PC-3 (cell line): ENCODE measurements around the gene TM9SF3. TPM values are rescaled to one million over a fixed set of nuclear protein-coding genes. Genes with fewer than 3 reads are reported as not detected.

Source experiments
- ATAC-seq: fragments of 200-7000 bp; cut with Tn5 transposase; 2 replicates; pipeline ENCODE4 v1.9.1; 2020; ENCODE audit warnings: mild to moderate bottlenecking, moderate library complexity
- BruUV-seq: library from RNA; stranded (reverse); fragments of 400-500 nt; replicated peaks from 2 replicates; lab custom pipeline; 2021; lab: Mats Ljungman, UMichigan
- CTCF ChIA-PET: fragments of 300-600 bp; sonication (Branson Sonifier 250); formaldehyde crosslinking; loops from one replicate; lab custom pipeline; 2022; ENCODE audit warnings: antibody characterized with exemption; lab: Charles Lee
- POLR2A ChIA-PET: fragments of 300-600 bp; sonication (Branson Sonifier 250); formaldehyde crosslinking; loops from one replicate; lab custom pipeline; 2022; ENCODE audit warnings: antibody characterized with exemption; ENCODE audit not compliant: unreplicated experiment; lab: Charles Lee
- DNase-seq: peaks from one replicate; pipeline ENCODE4 v3.0.0-alpha.2; 2015
- H2AFZ ChIP-seq: fragments of 300-600 bp; sonication (generic); 2 replicates; pipeline ENCODE4 v1.6.0; 2016; ENCODE audit warnings: antibody characterized with exemption, low read length
- H3F3A ChIP-seq: fragments of 300-600 bp; sonication (generic); one replicate; pipeline ENCODE4 v1.6.0; 2017; ENCODE audit warnings: antibody characterized with exemption, low read length, control low read depth, mild to moderate bottlenecking; ENCODE audit not compliant: unreplicated experiment
- H3K27ac ChIP-seq: fragments of 300-600 bp; sonication (generic); 2 replicates; pipeline ENCODE4 v1.5.1; 2016; ENCODE audit warnings: mild to moderate bottlenecking, low read length
- H3K27me3 ChIP-seq: fragments of 300-600 bp; sonication (generic); 2 replicates; pipeline ENCODE4 v1.6.1; 2016; ENCODE audit warnings: low read length, mixed read lengths
- H3K36me3 ChIP-seq: fragments of 300-600 bp; sonication (generic); 2 replicates; pipeline ENCODE4 v1.6.1; 2016; ENCODE audit warnings: low read depth, mixed run types, low read length, mixed read lengths
- H3K4me1 ChIP-seq: fragments of 300-600 bp; sonication (generic); 2 replicates; pipeline ENCODE4 v1.5.1; 2016; ENCODE audit warnings: low read length; ENCODE audit not compliant: insufficient read depth
- H3K4me2 ChIP-seq: fragments of 300-600 bp; sonication (generic); 2 replicates; pipeline ENCODE4 v1.6.0; 2016; ENCODE audit warnings: low read length
- H3K4me3 ChIP-seq: fragments of 300-600 bp; sonication (generic); 2 replicates; pipeline ENCODE4 v1.5.1; 2016; ENCODE audit warnings: mild to moderate bottlenecking, low read length, mixed read lengths
- H3K79me2 ChIP-seq: fragments of 300-600 bp; sonication (generic); 2 replicates; pipeline ENCODE4 v1.6.1; 2017; ENCODE audit warnings: low read length, mixed read lengths
- H3K9ac ChIP-seq: fragments of 300-600 bp; sonication (generic); 2 replicates; pipeline ENCODE4 v1.6.0; 2016; ENCODE audit warnings: mild to moderate bottlenecking, low read length
- H3K9me2 ChIP-seq: fragments of 300-600 bp; sonication (generic); replicated peaks from 2 replicates; pipeline ENCODE4 v1.6.1; 2016; ENCODE audit warnings: mixed run types, low read length, mixed read lengths
- H3K9me3 ChIP-seq: fragments of 300-600 bp; sonication (generic); 2 replicates; pipeline ENCODE4 v1.6.1; 2016; ENCODE audit warnings: low read length, mixed read lengths
- H4K20me1 ChIP-seq: fragments of 300-600 bp; sonication (generic); 2 replicates; pipeline ENCODE4 v1.6.1; 2016; ENCODE audit warnings: low read length, mixed read lengths
- EZH2 ChIP-seq: fragments of 300-600 bp; sonication (generic); IDR thresholded peaks from one replicate; pipeline ENCODE4 v1.6.1; 2017; ENCODE audit warnings: antibody characterized with exemption, mild to moderate bottlenecking, low read length; ENCODE audit not compliant: unreplicated experiment
- EZH2phosphoT487 ChIP-seq: fragments of 300-600 bp; sonication (generic); IDR thresholded peaks from 2 replicates; pipeline ENCODE4 v1.6.1; 2018; ENCODE audit warnings: mild to moderate bottlenecking, antibody characterized with exemption, low read length, borderline replicate concordance
- intact Hi-C: fragments of 100-400 bp; cut with micrococcal nuclease; formaldehyde crosslinking; loops from 2 replicates; pipeline ENCODE4 v1.9.0; 2023
- total RNA-seq: library from RNA; depleted of rRNA; stranded (reverse); fragments of >200 nt; gene quantifications from 2 replicates; pipeline ENCODE4 v1.2.3, GENCODE V29; 2014
- TF ChIP-seq, protein P1 (sequence below): fragments of 300-600 bp; sonication (generic); conservative IDR thresholded peaks from 2 replicates; pipeline ENCODE4 v1.5.1; 2017; ENCODE audit warnings: antibody characterized with exemption, low read depth, mild to moderate bottlenecking, low read length

Gene TM9SF3
- total RNA-seq, 1 experiment from 2014 or later = 39.2 TPM

DNA sequence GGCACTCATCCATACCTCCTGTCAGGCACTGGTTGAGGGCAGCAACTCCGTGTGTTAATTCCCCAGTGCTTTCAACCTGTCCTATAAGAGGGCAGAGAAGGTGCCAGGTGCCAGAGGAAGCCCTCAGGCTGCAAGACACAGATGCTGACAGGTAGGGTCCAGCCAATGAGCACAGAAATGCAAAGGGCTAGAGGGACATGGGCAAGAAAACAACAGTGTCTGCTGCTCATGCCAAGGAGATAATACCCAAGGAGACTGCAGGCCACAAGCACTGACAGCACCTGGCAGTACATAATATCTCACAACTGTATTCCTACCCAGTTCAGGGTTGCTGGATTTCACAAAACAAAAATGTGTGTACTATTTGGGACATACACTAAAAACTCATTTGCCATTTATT lies 38.4 kb upstream of the TM9SF3 start:
- Histone ChIP-seq H3K9me3 (no peaks in the 10 kb centered on the region), H3K36me3 (no peaks in the 10 kb centered on the region), H4K20me1 (no peaks in the 10 kb centered on the region), H3K4me3 (no peak overlapping the region), H3K27me3 (no peaks in the 10 kb centered on the region), H3K79me2 (no peaks in the 10 kb centered on the region), H3K9me2 (no peaks in the 10 kb centered on the region), H3K9ac (no peak overlapping the region), H3K4me2 (no peak overlapping the region), H3K27ac (no peak overlapping the region), H3K4me1 (peaks cover under 1% of the 10 kb centered on the region; the same call in 1 of the 2 replicates), H3F3A (no peaks in the 10 kb centered on the region), H2AFZ (no peak overlapping the region)
- no peak for DNase-seq
- BruUV-seq = no TSS peak
- intact Hi-C loops = no loop called here
- TF ChIP-seq, protein P1, sequence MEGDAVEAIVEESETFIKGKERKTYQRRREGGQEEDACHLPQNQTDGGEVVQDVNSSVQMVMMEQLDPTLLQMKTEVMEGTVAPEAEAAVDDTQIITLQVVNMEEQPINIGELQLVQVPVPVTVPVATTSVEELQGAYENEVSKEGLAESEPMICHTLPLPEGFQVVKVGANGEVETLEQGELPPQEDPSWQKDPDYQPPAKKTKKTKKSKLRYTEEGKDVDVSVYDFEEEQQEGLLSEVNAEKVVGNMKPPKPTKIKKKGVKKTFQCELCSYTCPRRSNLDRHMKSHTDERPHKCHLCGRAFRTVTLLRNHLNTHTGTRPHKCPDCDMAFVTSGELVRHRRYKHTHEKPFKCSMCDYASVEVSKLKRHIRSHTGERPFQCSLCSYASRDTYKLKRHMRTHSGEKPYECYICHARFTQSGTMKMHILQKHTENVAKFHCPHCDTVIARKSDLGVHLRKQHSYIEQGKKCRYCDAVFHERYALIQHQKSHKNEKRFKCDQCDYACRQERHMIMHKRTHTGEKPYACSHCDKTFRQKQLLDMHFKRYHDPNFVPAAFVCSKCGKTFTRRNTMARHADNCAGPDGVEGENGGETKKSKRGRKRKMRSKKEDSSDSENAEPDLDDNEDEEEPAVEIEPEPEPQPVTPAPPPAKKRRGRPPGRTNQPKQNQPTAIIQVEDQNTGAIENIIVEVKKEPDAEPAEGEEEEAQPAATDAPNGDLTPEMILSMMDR = no peak
- TF ChIP-seq EZH2 (no peak), EZH2phosphoT487 (no peak)
- ATAC-seq = no peak
- CTCF ChIA-PET = no interaction called here
- POLR2A ChIA-PET = no interaction called here

DNA sequence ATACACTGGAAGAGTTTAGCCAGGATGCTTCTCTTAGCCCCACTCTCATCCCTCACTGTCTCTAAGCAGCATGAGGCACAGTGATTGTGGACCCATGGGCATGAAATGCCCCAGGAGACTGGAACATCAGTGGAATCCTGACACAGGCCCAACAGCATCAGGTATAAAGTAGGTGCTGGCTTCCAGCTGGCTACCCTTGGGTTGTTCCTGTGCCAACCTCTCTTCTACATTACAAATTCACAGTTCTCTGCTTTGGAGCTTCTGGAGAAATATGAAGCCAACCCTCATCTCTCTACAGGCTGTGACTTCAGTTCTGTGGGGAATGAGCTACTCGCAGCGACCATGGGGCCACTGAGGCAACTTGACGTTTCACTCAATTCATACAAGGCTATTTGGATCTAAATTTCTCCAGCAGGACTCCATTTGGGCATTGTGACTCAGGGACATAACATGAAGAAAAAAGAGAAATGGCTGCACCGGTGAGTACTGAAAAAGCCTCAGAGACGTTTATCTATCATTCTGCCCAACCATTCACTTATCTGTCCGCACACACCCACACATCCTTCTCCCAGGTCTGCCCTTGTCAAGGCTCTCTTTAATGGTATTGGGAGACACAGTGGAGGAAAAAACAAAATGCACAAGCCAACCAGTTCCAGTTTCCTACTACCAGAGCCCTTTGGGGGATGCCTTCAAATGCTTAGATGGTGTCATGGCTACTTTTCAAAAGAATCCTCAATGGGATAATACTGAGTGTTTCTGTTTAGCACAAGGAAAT lies 35.4 kb upstream of the TM9SF3 start:
- intact Hi-C loops = no loop called here
- no peak for ATAC-seq
- no peaks in the 10 kb centered on the region for H4K20me1 ChIP-seq
- no peak overlapping the region for H3K9ac ChIP-seq
- H3F3A ChIP-seq = no peaks in the 10 kb centered on the region
- no TSS peak for BruUV-seq
- no peaks in the 10 kb centered on the region for H3K9me3 ChIP-seq
- H3K9me2 ChIP-seq = no peaks in the 10 kb centered on the region
- ChIA-PET POLR2A (no interaction called here), CTCF (no interaction called here)
- H3K27ac ChIP-seq = no peak overlapping the region
- no peaks in the 10 kb centered on the region for H3K27me3 ChIP-seq
- H3K4me1 ChIP-seq = peaks cover 7% of the 10 kb centered on the region; the same call in 1 of the 2 replicates
- TF ChIP-seq EZH2phosphoT487 (no peak), EZH2 (no peak)
- TF ChIP-seq, protein P1 = no peak
- no peak for DNase-seq
- no peaks in the 10 kb centered on the region for H3K36me3 ChIP-seq
- H2AFZ ChIP-seq = no peak overlapping the region
- H3K79me2 ChIP-seq = no peaks in the 10 kb centered on the region
- no peak overlapping the region for H3K4me2 ChIP-seq
- H3K4me3 ChIP-seq = no peak overlapping the region
